DND-41 (cell line): ENCODE measurements around the gene GSDME.

Experiments used
- EZH2 ChIP-seq: IDR thresholded peaks from 3 replicates; pipeline ENCODE4 v1.6.1; 2012; ENCODE audit warnings: borderline replicate concordance, low read depth, mild to moderate bottlenecking, moderate library complexity, low read length, inconsistent platforms; ENCODE audit not compliant: severe bottlenecking
- TF ChIP-seq, protein P1 (sequence below): IDR thresholded peaks from 2 replicates; pipeline ENCODE4 v1.5.1; 2012; ENCODE audit warnings: borderline replicate concordance, low read length, moderate library complexity, mild to moderate bottlenecking; ENCODE audit not compliant: poor library complexity, severe bottlenecking; ENCODE audit errors: extremely low read depth

- TF ChIP-seq, protein P1, sequence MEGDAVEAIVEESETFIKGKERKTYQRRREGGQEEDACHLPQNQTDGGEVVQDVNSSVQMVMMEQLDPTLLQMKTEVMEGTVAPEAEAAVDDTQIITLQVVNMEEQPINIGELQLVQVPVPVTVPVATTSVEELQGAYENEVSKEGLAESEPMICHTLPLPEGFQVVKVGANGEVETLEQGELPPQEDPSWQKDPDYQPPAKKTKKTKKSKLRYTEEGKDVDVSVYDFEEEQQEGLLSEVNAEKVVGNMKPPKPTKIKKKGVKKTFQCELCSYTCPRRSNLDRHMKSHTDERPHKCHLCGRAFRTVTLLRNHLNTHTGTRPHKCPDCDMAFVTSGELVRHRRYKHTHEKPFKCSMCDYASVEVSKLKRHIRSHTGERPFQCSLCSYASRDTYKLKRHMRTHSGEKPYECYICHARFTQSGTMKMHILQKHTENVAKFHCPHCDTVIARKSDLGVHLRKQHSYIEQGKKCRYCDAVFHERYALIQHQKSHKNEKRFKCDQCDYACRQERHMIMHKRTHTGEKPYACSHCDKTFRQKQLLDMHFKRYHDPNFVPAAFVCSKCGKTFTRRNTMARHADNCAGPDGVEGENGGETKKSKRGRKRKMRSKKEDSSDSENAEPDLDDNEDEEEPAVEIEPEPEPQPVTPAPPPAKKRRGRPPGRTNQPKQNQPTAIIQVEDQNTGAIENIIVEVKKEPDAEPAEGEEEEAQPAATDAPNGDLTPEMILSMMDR = no peak
- no peak for TF ChIP-seq EZH2
Observed at GRCh38 chr7:24778543-24779282, 21.4 kb upstream of the GSDME start.
